Islet precursor cell (in vitro differentiated cells): Measurements from ENCODE around the gene RAB40C.
A peak's percentile ranks its signal among the peaks of the same experiment; 100 is the strongest.

Source experiments
- DNase-seq: peaks from one replicate; pipeline ENCODE4 v3.0.0-alpha.2; 2018

Gene RAB40C

GRCh38 chr16:672371-672770 is 82.5 kb downstream of the RAB40C start:
- no peak for DNase-seq

GRCh38 chr16:672851-673250 is 83.0 kb downstream of the RAB40C start:
- no peak for DNase-seq

DNA sequence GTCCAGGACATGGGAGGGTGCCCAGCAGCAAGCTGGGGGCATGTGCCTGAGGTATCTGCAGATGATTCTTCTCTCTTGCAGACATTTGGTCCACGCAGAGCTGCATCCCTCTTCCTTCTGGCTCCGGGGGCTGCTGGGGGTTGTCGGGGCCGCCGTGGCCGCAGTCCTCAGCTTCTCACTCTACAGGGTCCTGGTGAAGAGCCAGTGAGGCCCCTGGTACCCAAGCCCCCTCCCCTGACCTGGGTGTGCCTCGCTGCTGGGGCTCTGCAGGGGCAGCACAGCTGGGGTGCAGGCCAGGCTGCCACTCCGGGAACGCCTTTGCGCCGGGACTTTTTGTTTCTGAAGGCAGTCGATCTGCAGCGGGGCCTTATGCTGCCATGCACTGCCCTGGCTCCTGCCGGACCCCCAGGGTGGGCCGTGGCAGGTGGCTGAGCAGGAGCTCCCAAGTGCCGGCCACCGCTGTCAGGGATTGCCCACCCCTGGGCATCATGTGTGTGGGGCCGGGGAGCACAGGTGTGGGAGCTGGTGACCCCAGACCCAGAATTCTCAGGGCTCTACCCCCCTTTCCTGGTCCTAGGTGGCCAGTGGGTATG is 83.6 kb downstream of the RAB40C start:
- no peak for DNase-seq

- DNase-seq, result no peak
These were observed 84.5 kb downstream of the RAB40C start for GRCh38 chr16:674214-674881.

- peak; percentile 82 for DNase-seq
These were observed 85.4 kb downstream of the RAB40C start, which contains the start of gene RHBDL1 for GRCh38 chr16:674968-675883. RHBDL1 (plus strand) TSS chr16:675671; CDS start chr16:675791, 120 bp downstream.

- no peak for DNase-seq
These were observed 86.2 kb downstream of the RAB40C start for GRCh38 chr16:675884-676564.

GRCh38 chr16:676565-676902 is 86.7 kb downstream of the RAB40C start:
- DNase-seq, result no peak

DNA sequence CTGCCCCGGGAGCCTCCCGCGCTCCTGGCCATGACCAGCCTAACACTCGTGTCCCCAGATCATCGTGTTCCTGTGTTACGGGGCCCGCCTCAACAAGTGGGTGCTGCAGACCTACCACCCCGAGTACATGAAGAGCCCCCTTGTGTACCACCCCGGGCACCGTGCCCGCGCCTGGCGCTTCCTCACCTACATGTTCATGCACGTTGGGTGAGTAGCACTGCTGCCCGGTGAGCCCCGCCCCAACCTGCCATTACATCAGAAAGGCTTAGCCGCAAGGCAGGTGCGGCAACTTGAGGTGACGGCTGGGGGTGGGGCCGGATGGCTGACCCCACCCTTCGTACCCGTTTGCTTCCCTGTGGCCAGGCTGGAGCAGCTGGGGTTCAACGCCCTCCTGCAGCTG is 87.0 kb downstream of the RAB40C start:
- DNase-seq, result no peak

DNA sequence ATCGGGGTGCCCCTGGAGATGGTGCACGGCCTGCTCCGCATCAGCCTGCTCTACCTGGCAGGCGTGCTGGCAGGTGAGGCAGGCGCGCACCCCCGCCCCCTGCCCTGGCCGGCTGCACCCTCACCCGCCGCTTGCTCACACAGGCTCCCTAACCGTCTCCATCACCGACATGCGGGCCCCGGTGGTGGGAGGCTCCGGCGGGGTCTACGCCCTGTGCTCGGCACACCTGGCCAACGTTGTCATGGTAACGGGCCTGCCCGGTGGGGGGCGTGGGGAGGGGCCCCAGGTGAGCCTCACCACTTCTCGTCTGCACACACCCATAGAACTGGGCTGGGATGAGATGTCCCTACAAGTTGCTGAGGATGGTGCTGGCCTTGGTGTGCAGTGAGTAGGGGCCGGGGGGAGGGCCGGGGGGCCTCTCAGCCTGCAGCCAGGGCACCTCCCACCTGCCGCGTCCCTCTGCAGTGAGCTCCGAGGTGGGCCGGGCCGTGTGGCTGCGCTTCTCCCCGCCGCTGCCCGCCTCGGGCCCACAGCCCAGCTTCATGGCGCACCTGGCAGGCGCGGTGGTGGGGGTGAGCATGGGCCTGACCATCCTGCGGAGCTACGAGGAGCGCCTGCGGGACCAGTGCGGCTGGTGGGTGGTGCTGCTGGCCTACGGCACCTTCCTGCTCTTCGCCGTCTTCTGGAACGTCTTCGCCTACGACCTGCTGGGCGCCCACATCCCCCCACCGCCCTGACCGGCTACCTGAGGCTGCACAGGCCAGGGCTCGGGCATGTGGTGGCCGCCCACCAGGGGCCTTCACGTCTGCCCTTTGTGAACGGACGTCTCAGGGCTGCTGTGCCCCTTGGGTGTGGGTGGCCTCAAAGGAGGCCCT is 87.7 kb downstream of the RAB40C start:
- DNase-seq, result no peak

DNA sequence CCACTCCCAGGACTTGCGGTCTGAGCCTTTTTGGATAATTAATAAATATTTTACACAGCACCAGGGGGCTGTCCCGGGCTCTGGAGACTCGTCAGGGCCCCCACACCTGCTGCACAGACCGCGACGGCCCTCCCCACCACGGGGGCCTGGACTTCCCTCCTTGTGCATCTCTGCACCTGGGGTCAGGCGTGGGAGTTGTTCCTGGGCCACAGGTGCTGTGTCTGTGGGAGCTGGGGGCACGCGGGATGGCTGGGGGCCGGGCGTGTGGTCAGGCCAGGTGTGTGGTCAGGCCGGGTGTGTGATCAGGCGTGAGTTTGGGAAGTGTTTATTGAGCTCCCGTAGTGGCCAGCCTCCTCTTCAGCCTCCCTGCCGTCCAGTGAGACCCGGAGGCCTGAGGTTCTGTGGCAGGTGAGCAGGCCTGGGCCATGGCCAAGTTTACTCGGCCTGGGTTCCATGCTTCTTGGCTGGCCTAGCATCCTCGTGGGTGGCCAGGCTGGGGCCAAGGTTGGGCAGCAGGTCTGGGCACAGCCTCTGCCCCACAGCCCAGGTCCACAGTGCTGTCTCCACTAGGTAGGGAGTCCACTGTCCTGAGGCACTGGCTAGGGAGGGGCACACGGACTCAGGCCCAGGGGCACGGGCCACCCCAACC is 88.5 kb downstream of the RAB40C start:
- DNase-seq, result no peak
